HG03139 (cell line): ENCODE results near the gene MYOF.
A peak's percentile ranks its signal among the peaks of the same experiment; 100 is the strongest.

Source experiments
- ATAC-seq: cut with Tn5 transposase; IDR thresholded peaks from one replicate; pipeline ENCODE4 v1.9.1; 2021; ENCODE audit not compliant: unreplicated experiment

Gene MYOF

GRCh38 chr10:93482145-93482834, at the start of gene MYOF:
Gene MYOF, minus strand, starts transcription at chr10:93482334. Its CDS starts 140 bp downstream, at chr10:93482194.
- ATAC-seq, result no peak

GRCh38 chr10:93518531-93518930, 36.4 kb upstream of the MYOF start:
- no peak for ATAC-seq

- no peak for ATAC-seq
Observed at GRCh38 chr10:93516006-93516380, 33.9 kb upstream of the MYOF start.

- ATAC-seq, result no peak
Observed at GRCh38 chr10:93515071-93516005, 33.2 kb upstream of the MYOF start.

- ATAC-seq, result no peak
Observed at GRCh38 chr10:93514521-93514920, 32.4 kb upstream of the MYOF start.

- ATAC-seq, result no peak
Observed at GRCh38 chr10:93513091-93513490, 31.0 kb upstream of the MYOF start.

GRCh38 chr10:93512565-93512964, 30.4 kb upstream of the MYOF start:
- ATAC-seq, result no peak

GRCh38 chr10:93509816-93510215, 27.7 kb upstream of the MYOF start:
- no peak for ATAC-seq

GRCh38 chr10:93505075-93505474, 22.9 kb upstream of the MYOF start:
- no peak for ATAC-seq

- ATAC-seq, result no peak
Observed at GRCh38 chr10:93503075-93503474, 20.9 kb upstream of the MYOF start.

- no peak for ATAC-seq
Observed at GRCh38 chr10:93501650-93502049, 19.5 kb upstream of the MYOF start.

GRCh38 chr10:93498166-93498565, 16.0 kb upstream of the MYOF start:
- no peak for ATAC-seq

- ATAC-seq, result peak; percentile 97
Observed at GRCh38 chr10:93496322-93497041, 14.3 kb upstream of the MYOF start, which contains the start of gene CEP55. Gene CEP55, plus strand, starts transcription at chr10:93496612. Its CDS starts 3,440 bp downstream, at chr10:93500052.

- peak; percentile 20 for ATAC-seq
Observed at GRCh38 chr10:93495654-93496321, 13.7 kb upstream of the MYOF start.

GRCh38 chr10:93494494-93494893, 12.4 kb upstream of the MYOF start:
- no peak for ATAC-seq

- ATAC-seq, result no peak
Observed at GRCh38 chr10:93493162-93493561, 11.0 kb upstream of the MYOF start.

GRCh38 chr10:93491602-93492121, 9.5 kb upstream of the MYOF start:
- ATAC-seq, result no peak

GRCh38 chr10:93488956-93489528, 6.9 kb upstream of the MYOF start:
- ATAC-seq, result no peak

GRCh38 chr10:93485690-93486089, 3.6 kb upstream of the MYOF start:
- ATAC-seq, result no peak

GRCh38 chr10:93481637-93482144, 443 bp downstream of the MYOF start:
- no peak for ATAC-seq
